Keratinocyte (primary cell): Measurements from ENCODE around the gene FARP1. TPM values are rescaled to one million over a fixed set of nuclear protein-coding genes. Genes with fewer than 3 reads are reported as not detected.

Experiments used
- DNase-seq: peaks from one replicate; pipeline ENCODE4 v3.0.0-alpha.2; 2011; ENCODE audit warnings: low read depth, missing footprints, low spot score
- FAIRE-seq: peaks from 2 replicates; lab custom pipeline; 2011; peaks lifted over from hg19 to GRCh38; lab: Jason Lieb, UNC
- H2AFZ ChIP-seq: 2 replicates; pipeline ENCODE4 v1.6.0; 2012; ENCODE audit warnings: low read length, control low read depth, inconsistent platforms; ENCODE audit not compliant: control insufficient read depth
- H3K27ac ChIP-seq: 2 replicates; pipeline ENCODE4 v1.5.1; 2011; ENCODE audit warnings: low read length; ENCODE audit not compliant: control insufficient read depth, insufficient read depth
- H3K27me3 ChIP-seq: 3 replicates; pipeline ENCODE4 v1.6.0; 2011; ENCODE audit warnings: low read length; ENCODE audit not compliant: control insufficient read depth, insufficient read depth; ENCODE audit errors: extremely low read depth
- H3K36me3 ChIP-seq, 2 experiments: 2 replicates in 1 of 2; 3 replicates in 1 of 2; pipeline ENCODE4 v1.5.1; 2011; ENCODE audit warnings: low read length in 2 of 2, mild to moderate bottlenecking in 1 of 2; ENCODE audit not compliant: control insufficient read depth in 2 of 2, insufficient read depth in 2 of 2; ENCODE audit errors: extremely low read depth in 1 of 2
- H3K4me1 ChIP-seq: 3 replicates; pipeline ENCODE4 v1.5.1; 2011; ENCODE audit warnings: low read length; ENCODE audit not compliant: control insufficient read depth, insufficient read depth; ENCODE audit errors: extremely low read depth
- H3K4me2 ChIP-seq: 3 replicates; pipeline ENCODE4 v1.6.0; 2011; ENCODE audit warnings: low read depth, low read length; ENCODE audit not compliant: control insufficient read depth, insufficient read depth; ENCODE audit errors: extremely low read depth
- H3K4me3 ChIP-seq, 3 experiments: fragments of 200-600 bp in 1 of 3; sonication (generic) in 1 of 3; 2 replicates in 2 of 3; 3 replicates in 1 of 3; pipeline ENCODE4 v1.5.1; 2011 to 2016; ENCODE audit warnings: low read length in 3 of 3, mild to moderate bottlenecking in 3 of 3, control low read depth in 2 of 3, inconsistent platforms in 1 of 3, low read depth in 1 of 3, mixed read lengths in 1 of 3, mixed run types in 1 of 3, moderate library complexity in 1 of 3; ENCODE audit not compliant: control insufficient read depth in 2 of 3, insufficient read depth in 2 of 3; ENCODE audit errors: extremely low read depth in 1 of 3
- H3K79me2 ChIP-seq: 2 replicates; pipeline ENCODE4 v1.6.0; 2012; ENCODE audit warnings: low read length; ENCODE audit not compliant: control insufficient read depth, insufficient read depth
- H3K9ac ChIP-seq: 3 replicates; pipeline ENCODE4 v1.6.0; 2011; ENCODE audit warnings: low read length; ENCODE audit not compliant: control insufficient read depth, insufficient read depth; ENCODE audit errors: extremely low read depth
- H3K9me1 ChIP-seq: 3 replicates; pipeline ENCODE4 v1.6.0; 2011; ENCODE audit warnings: low read length; ENCODE audit not compliant: control insufficient read depth, insufficient read depth; ENCODE audit errors: extremely low read depth
- H3K9me3 ChIP-seq: 2 replicates; pipeline ENCODE4 v1.5.1; 2012; ENCODE audit warnings: low read depth, low read length; ENCODE audit not compliant: control insufficient read depth
- H4K20me1 ChIP-seq: 3 replicates; pipeline ENCODE4 v1.6.0; 2011; ENCODE audit warnings: low read length; ENCODE audit not compliant: control insufficient read depth, insufficient read depth; ENCODE audit errors: extremely low read depth
- EZH2 ChIP-seq: IDR thresholded peaks from one replicate; pipeline ENCODE4 v1.6.1; 2012; ENCODE audit warnings: inconsistent platforms, mild to moderate bottlenecking, low read length, moderate library complexity
- dilution Hi-C: fragments of 300-500 bp; cut with MboI; formaldehyde crosslinking; loops from one replicate; pipeline ENCODE4 v1.7.0; 2020; ENCODE audit warnings: low sequenced_read_pairs; ENCODE audit not compliant: extremely low pct_ligation_motif_present
- polyA plus RNA-seq, 5 experiments: library from polyadenylated mRNA; depleted of rRNA in 3 of 5; stranded (reverse) in 3 of 5; stranded (forward) in 1 of 5; unstranded in 1 of 5; fragments of >200 nt; gene quantifications; 1 replicate in 1 of 5; 2 replicates in 3 of 5; 3 replicates in 1 of 5; pipeline versions ENCODE4 v1.2.1 to v1.2.3, GENCODE V29; 2011 to 2012; ENCODE audit warnings: missing spikeins in 2 of 5, low read depth in 1 of 5, low replicate concordance in 1 of 5
- TF ChIP-seq, protein P1 (sequence below), 3 experiments: IDR thresholded peaks in 1 of 3; conservative IDR thresholded peaks in 1 of 3; optimal IDR thresholded peaks in 1 of 3; 2 replicates in 2 of 3; 3 replicates in 1 of 3; pipeline versions ENCODE3 to v1.5.1; 2011; ENCODE audit warnings: low read length in 3 of 3, mild to moderate bottlenecking in 3 of 3, moderate library complexity in 2 of 3, control low read depth in 1 of 3, inconsistent platforms in 1 of 3; ENCODE audit not compliant: insufficient read depth in 2 of 3; ENCODE audit errors: extremely low read depth in 1 of 3

Gene FARP1
- polyA plus RNA-seq, 1 donor (not counting 4 experiments of a cell fraction or from before 2014, with no cell fraction given) = 10.3 TPM

DNA sequence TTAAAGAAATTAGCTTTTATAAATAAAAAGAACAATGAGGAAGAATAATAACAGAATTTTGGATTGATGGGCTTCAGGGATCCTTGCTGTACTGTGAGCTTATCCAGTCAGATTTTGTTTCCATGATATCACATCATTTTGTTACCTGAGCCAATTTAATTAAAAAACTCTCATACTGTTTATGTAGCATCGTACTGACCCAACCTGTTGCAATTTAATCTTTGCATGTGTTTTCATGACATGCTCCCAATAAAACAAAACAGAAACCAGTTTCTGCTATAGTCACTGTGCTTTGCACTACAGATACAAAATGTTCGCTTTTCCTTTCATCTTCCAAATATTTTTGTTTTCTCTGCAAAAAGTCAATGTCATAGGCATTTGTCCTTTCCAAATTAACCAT is 143.9 kb downstream of the FARP1 start:
- FAIRE-seq = no peak
- no peak for DNase-seq
- Histone ChIP-seq H3K9ac (no peak overlapping the region), H3K79me2 (no peaks in the 10 kb centered on the region), H3K27ac (no peak overlapping the region), H3K4me3 (no peak overlapping the region), H3K4me1 (no peaks in the 10 kb centered on the region), H3K36me3 (no peaks in the 10 kb centered on the region), H4K20me1 (no peaks in the 10 kb centered on the region), H3K9me3 (no peaks in the 10 kb centered on the region), H3K9me1 (no peaks in the 10 kb centered on the region), H3K27me3 (no peaks in the 10 kb centered on the region), H2AFZ (no peak overlapping the region), H3K4me2 (no peak overlapping the region)
- dilution Hi-C loops = no loop called here
- TF ChIP-seq, protein P1, sequence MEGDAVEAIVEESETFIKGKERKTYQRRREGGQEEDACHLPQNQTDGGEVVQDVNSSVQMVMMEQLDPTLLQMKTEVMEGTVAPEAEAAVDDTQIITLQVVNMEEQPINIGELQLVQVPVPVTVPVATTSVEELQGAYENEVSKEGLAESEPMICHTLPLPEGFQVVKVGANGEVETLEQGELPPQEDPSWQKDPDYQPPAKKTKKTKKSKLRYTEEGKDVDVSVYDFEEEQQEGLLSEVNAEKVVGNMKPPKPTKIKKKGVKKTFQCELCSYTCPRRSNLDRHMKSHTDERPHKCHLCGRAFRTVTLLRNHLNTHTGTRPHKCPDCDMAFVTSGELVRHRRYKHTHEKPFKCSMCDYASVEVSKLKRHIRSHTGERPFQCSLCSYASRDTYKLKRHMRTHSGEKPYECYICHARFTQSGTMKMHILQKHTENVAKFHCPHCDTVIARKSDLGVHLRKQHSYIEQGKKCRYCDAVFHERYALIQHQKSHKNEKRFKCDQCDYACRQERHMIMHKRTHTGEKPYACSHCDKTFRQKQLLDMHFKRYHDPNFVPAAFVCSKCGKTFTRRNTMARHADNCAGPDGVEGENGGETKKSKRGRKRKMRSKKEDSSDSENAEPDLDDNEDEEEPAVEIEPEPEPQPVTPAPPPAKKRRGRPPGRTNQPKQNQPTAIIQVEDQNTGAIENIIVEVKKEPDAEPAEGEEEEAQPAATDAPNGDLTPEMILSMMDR (optimal IDR thresholded peaks at IDR 0.05 in 1 of 3, IDR thresholded peaks at IDR 0.05 in 1 of 3, conservative IDR thresholded peaks at IDR 0.05 in 1 of 3; ENCODE audit: extremely low read depth in 1 of 3, insufficient read depth in 2 of 3, low read length in 3 of 3) = no peak
- TF ChIP-seq EZH2 = no peak

DNA sequence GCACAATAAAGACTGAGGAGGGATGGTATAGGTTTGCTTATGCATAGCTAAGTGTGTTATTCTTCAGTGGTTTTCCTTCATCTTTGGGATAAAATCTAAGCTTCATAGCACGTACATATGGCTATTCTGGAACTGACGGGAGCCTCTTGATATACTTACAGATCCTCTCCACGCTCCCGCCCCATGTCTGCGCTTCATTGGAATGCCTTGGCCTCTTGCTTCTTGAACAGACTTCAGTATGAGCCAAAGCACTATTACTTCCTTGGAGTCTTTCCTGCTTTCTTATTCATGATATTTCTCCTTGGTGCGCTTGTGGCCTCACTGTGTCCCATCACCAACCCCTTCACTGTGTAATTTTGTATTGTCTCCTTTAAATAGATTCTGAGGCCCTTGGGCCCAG is 145.3 kb downstream of the FARP1 start:
- H3K9me1 ChIP-seq = no peaks in the 10 kb centered on the region
- H4K20me1 ChIP-seq = no peaks in the 10 kb centered on the region
- no peaks in the 10 kb centered on the region for H3K27me3 ChIP-seq
- H3K4me2 ChIP-seq = no peak overlapping the region
- no peak overlapping the region for H3K4me3 ChIP-seq
- dilution Hi-C loops = no loop called here
- no peak overlapping the region for H2AFZ ChIP-seq
- FAIRE-seq (no peak), DNase-seq (no peak)
- H3K9ac ChIP-seq = no peak overlapping the region
- no peak overlapping the region for H3K27ac ChIP-seq
- TF ChIP-seq EZH2 = no peak
- TF ChIP-seq, protein P1 (optimal IDR thresholded peaks at IDR 0.05 in 1 of 3, IDR thresholded peaks at IDR 0.05 in 1 of 3, conservative IDR thresholded peaks at IDR 0.05 in 1 of 3; ENCODE audit: extremely low read depth in 1 of 3, insufficient read depth in 2 of 3, low read length in 3 of 3) = no peak
- no peaks in the 10 kb centered on the region for H3K4me1 ChIP-seq
- no peaks in the 10 kb centered on the region for H3K79me2 ChIP-seq
- no peaks in the 10 kb centered on the region for H3K36me3 ChIP-seq
- no peaks in the 10 kb centered on the region for H3K9me3 ChIP-seq
